CD4-positive, alpha-beta memory T cell (primary cell): ENCODE results near the gene NRSN1. TPM values are rescaled to one million over a fixed set of nuclear protein-coding genes. Genes with fewer than 3 reads are reported as not detected.

Source experiments
- CTCF ChIA-PET: fragments of 350-600 bp; sonication (Branson Sonifier 250); formaldehyde crosslinking; loops from one replicate; lab custom pipeline; 2021; ENCODE audit warnings: inconsistent platforms; ENCODE audit not compliant: partially characterized antibody; lab: Charles Lee
- POLR2A ChIA-PET: fragments of 350-600 bp; sonication (Branson Sonifier 250); formaldehyde crosslinking; loops from one replicate; lab custom pipeline; 2021; ENCODE audit not compliant: partially characterized antibody; lab: Charles Lee
- DNase-seq, 5 donors: peaks; one replicate each; pipeline versions ENCODE4 v3.0.0 to v3.0.0-alpha.2; 2020 to 2022; ENCODE audit warnings: mixed read lengths in 1 of 5
- H3K27ac ChIP-seq: one replicate; pipeline ENCODE4 v1.7.0; 2013; ENCODE audit warnings: low read depth, low read length
- H3K27me3 ChIP-seq: 2 replicates; pipeline ENCODE4 v1.7.0; 2013; ENCODE audit warnings: mild to moderate bottlenecking, low read length, moderate library complexity; ENCODE audit not compliant: insufficient read depth
- H3K36me3 ChIP-seq: 2 replicates; pipeline ENCODE4 v1.7.0; 2013; ENCODE audit warnings: mild to moderate bottlenecking, low read length, moderate library complexity; ENCODE audit not compliant: insufficient read depth
- H3K4me1 ChIP-seq: 2 replicates; pipeline ENCODE4 v1.7.0; 2013; ENCODE audit warnings: mild to moderate bottlenecking, low read length, moderate library complexity; ENCODE audit not compliant: insufficient read depth
- H3K4me3 ChIP-seq, 2 donors: one replicate each; pipeline ENCODE4 v1.7.0; 2013; ENCODE audit warnings: low read length in 2 of 2, mild to moderate bottlenecking in 1 of 2
- H3K9me3 ChIP-seq, 2 donors: one replicate each; pipeline ENCODE4 v1.7.0; 2013; ENCODE audit warnings: low read length in 2 of 2, control low read depth in 1 of 2; ENCODE audit not compliant: control insufficient read depth in 1 of 2
- H3K27ac Mint-ChIP-seq, 7 donors: one replicate each; pipeline ENCODE4 v1.8.0; 2020 to 2021; ENCODE audit warnings: mixed read lengths in 7 of 7, mild to moderate bottlenecking in 6 of 7, inconsistent platforms in 3 of 7, moderate library complexity in 3 of 7
- H3K27me3 Mint-ChIP-seq, 2 donors: one replicate each; pipeline ENCODE4 v1.8.0; 2020 to 2021; ENCODE audit warnings: mixed read lengths in 2 of 2
- H3K36me3 Mint-ChIP-seq, 2 donors: one replicate each; pipeline ENCODE4 v1.8.0; 2020 to 2021; ENCODE audit warnings: mixed read lengths in 2 of 2, inconsistent platforms in 1 of 2, mild to moderate bottlenecking in 1 of 2
- H3K4me1 Mint-ChIP-seq, 4 donors: one replicate each; pipeline ENCODE4 v1.8.0; 2020 to 2021; ENCODE audit warnings: mixed read lengths in 4 of 4, mild to moderate bottlenecking in 1 of 4
- H3K4me3 Mint-ChIP-seq, 8 donors: one replicate each; pipeline ENCODE4 v1.8.0; 2020 to 2021; ENCODE audit warnings: mixed read lengths in 8 of 8, mild to moderate bottlenecking in 7 of 8, moderate library complexity in 6 of 8, inconsistent platforms in 3 of 8
- H3K9me3 Mint-ChIP-seq, 8 donors: one replicate each; pipeline ENCODE4 v1.8.0; 2020 to 2021; ENCODE audit warnings: mixed read lengths in 8 of 8, mild to moderate bottlenecking in 5 of 8, inconsistent platforms in 3 of 8, moderate library complexity in 1 of 8
- intact Hi-C: fragments of 100-400 bp; cut with micrococcal nuclease; formaldehyde crosslinking; loops from one replicate; pipeline ENCODE4 v1.15.1; 2023
- polyA plus RNA-seq, 2 donors: library from polyadenylated mRNA; unstranded; fragments of 300-500 nt; fragmentation: Illumina TruSeq; gene quantifications; one replicate each; pipeline ENCODE4 v1.2.3, GENCODE V29; 2021
- total RNA-seq, 2 experiments: library from RNA; stranded (reverse); gene quantifications; one replicate each; pipeline ENCODE4 v1.2.3, GENCODE V29; 2021

The NRSN1 gene
- total and polyA plus RNA-seq, 4 experiments from 2014 or later: not detected

- Mint-ChIP-seq H3K4me1 (no peaks in the 10 kb centered on the region), H3K9me3 (peaks cover 0 to 5% (median 0%) of the 10 kb centered on the region in 8 donors), H3K36me3 (no peaks in the 10 kb centered on the region), H3K27me3 (peaks cover 5% of the 10 kb centered on the region in 2 donors), H3K4me3 (no peak overlapping the region), H3K27ac (no peak overlapping the region)
- DNase-seq: no peak
- no peaks in the 10 kb centered on the region for H3K4me1 ChIP-seq
- no peak overlapping the region for H3K27ac ChIP-seq
- no peaks in the 10 kb centered on the region for H3K9me3 ChIP-seq
- CTCF ChIA-PET: no interaction called here
- H3K27me3 ChIP-seq: no peaks in the 10 kb centered on the region
- intact Hi-C loops: no loop called here
- no peak overlapping the region for H3K4me3 ChIP-seq
- H3K36me3 ChIP-seq: no peaks in the 10 kb centered on the region
- POLR2A ChIA-PET: no interaction called here
Measured at GRCh38 chr6:24183584-24183983, 57.6 kb downstream of the NRSN1 start.

GRCh38 chr6:24186349-24186748 is 60.3 kb downstream of the NRSN1 start:
- intact Hi-C loops: no loop called here
- H3K9me3 ChIP-seq: no peaks in the 10 kb centered on the region
- CTCF ChIA-PET: no interaction called here
- no peaks in the 10 kb centered on the region for H3K4me1 Mint-ChIP-seq
- H3K4me1 ChIP-seq: no peaks in the 10 kb centered on the region
- H3K4me3 Mint-ChIP-seq: no peak overlapping the region
- no peaks in the 10 kb centered on the region for H3K27me3 ChIP-seq
- H3K27ac ChIP-seq: no peak overlapping the region
- no peak overlapping the region for H3K27ac Mint-ChIP-seq
- DNase-seq: no peak
- H3K36me3 Mint-ChIP-seq: no peaks in the 10 kb centered on the region
- H3K27me3 Mint-ChIP-seq: peaks cover 3 to 4% of the 10 kb centered on the region in 2 donors
- POLR2A ChIA-PET: no interaction called here
- H3K4me3 ChIP-seq: no peak overlapping the region
- H3K36me3 ChIP-seq: no peaks in the 10 kb centered on the region
- peaks cover 0 to 5% (median 0%) of the 10 kb centered on the region in 8 donors for H3K9me3 Mint-ChIP-seq

- Histone ChIP-seq H3K9me3 (no peaks in the 10 kb centered on the region), H3K27ac (no peak overlapping the region), H3K4me3 (no peak overlapping the region), H3K4me1 (no peaks in the 10 kb centered on the region), H3K36me3 (no peaks in the 10 kb centered on the region), H3K27me3 (no peaks in the 10 kb centered on the region)
- intact Hi-C loops: no loop called here
- POLR2A ChIA-PET: no interaction called here
- H3K27me3 Mint-ChIP-seq: peaks cover 6 to 8% of the 10 kb centered on the region in 2 donors
- H3K4me1 Mint-ChIP-seq: no peaks in the 10 kb centered on the region
- H3K4me3 Mint-ChIP-seq: no peak overlapping the region
- CTCF ChIA-PET: no interaction called here
- no peaks in the 10 kb centered on the region for H3K36me3 Mint-ChIP-seq
- DNase-seq: no peak
- H3K9me3 Mint-ChIP-seq: no peaks in the 10 kb centered on the region
- H3K27ac Mint-ChIP-seq: no peak overlapping the region
Measured at GRCh38 chr6:24187965-24188577, 62.1 kb downstream of the NRSN1 start.

GRCh38 chr6:24188578-24189080 is 62.6 kb downstream of the NRSN1 start:
- CTCF ChIA-PET: no interaction called here
- H3K4me1 ChIP-seq: no peaks in the 10 kb centered on the region

GRCh38 chr6:24191346-24191745 is 65.3 kb downstream of the NRSN1 start:
- Histone ChIP-seq H3K27me3 (no peaks in the 10 kb centered on the region), H3K36me3 (no peaks in the 10 kb centered on the region), H3K4me1 (no peaks in the 10 kb centered on the region), H3K4me3 (no peak overlapping the region), H3K9me3 (no peaks in the 10 kb centered on the region), H3K27ac (no peak overlapping the region)
- peaks cover 6 to 9% of the 10 kb centered on the region in 2 donors for H3K27me3 Mint-ChIP-seq
- intact Hi-C loops: no loop called here
- no peak for DNase-seq
- no peak overlapping the region for H3K4me3 Mint-ChIP-seq
- no peaks in the 10 kb centered on the region for H3K9me3 Mint-ChIP-seq
- H3K4me1 Mint-ChIP-seq: no peaks in the 10 kb centered on the region
- H3K36me3 Mint-ChIP-seq: no peaks in the 10 kb centered on the region
- CTCF ChIA-PET: no interaction called here
- POLR2A ChIA-PET: no interaction called here
- no peak overlapping the region for H3K27ac Mint-ChIP-seq

More at GRCh38 chr6:24188578-24189080, 62.6 kb downstream of the NRSN1 start:
- H3K36me3 Mint-ChIP-seq: no peaks in the 10 kb centered on the region
- Histone ChIP-seq H3K36me3 (no peaks in the 10 kb centered on the region), H3K9me3 (no peaks in the 10 kb centered on the region), H3K27me3 (no peaks in the 10 kb centered on the region), H3K27ac (no peak overlapping the region), H3K4me3 (no peak overlapping the region)
- H3K4me1 Mint-ChIP-seq: no peaks in the 10 kb centered on the region
- POLR2A ChIA-PET: no interaction called here
- intact Hi-C loops: no loop called here
- DNase-seq: no peak
- H3K4me3 Mint-ChIP-seq: no peak overlapping the region
- H3K9me3 Mint-ChIP-seq: no peaks in the 10 kb centered on the region
- H3K27ac Mint-ChIP-seq: no peak overlapping the region
- H3K27me3 Mint-ChIP-seq: peaks cover 7 to 8% of the 10 kb centered on the region in 2 donors

GRCh38 chr6:24193364-24193763 is 67.3 kb downstream of the NRSN1 start:
- Mint-ChIP-seq H3K27me3 (peaks cover 9 to 11% of the 10 kb centered on the region in 2 donors), H3K4me1 (no peaks in the 10 kb centered on the region), H3K9me3 (no peaks in the 10 kb centered on the region), H3K36me3 (no peaks in the 10 kb centered on the region), H3K4me3 (no peak overlapping the region), H3K27ac (no peak overlapping the region)
- Histone ChIP-seq H3K27me3 (no peaks in the 10 kb centered on the region), H3K4me3 (no peak overlapping the region), H3K4me1 (no peaks in the 10 kb centered on the region), H3K36me3 (no peaks in the 10 kb centered on the region), H3K27ac (no peak overlapping the region), H3K9me3 (no peaks in the 10 kb centered on the region)
- CTCF ChIA-PET: no interaction called here
- DNase-seq: no peak
- POLR2A ChIA-PET: no interaction called here
- intact Hi-C loops: no loop called here

GRCh38 chr6:24194978-24195700 is 69.1 kb downstream of the NRSN1 start:
- no peak for DNase-seq
- ChIA-PET POLR2A (no interaction called here), CTCF (no interaction called here)
- Mint-ChIP-seq H3K27ac (no peak overlapping the region), H3K4me3 (no peak overlapping the region), H3K27me3 (peaks cover 9% of the 10 kb centered on the region in 2 donors), H3K4me1 (no peaks in the 10 kb centered on the region), H3K9me3 (no peaks in the 10 kb centered on the region), H3K36me3 (no peaks in the 10 kb centered on the region)
- intact Hi-C loops: no loop called here
- Histone ChIP-seq H3K27me3 (no peaks in the 10 kb centered on the region), H3K36me3 (no peaks in the 10 kb centered on the region), H3K4me3 (no peak overlapping the region), H3K9me3 (no peaks in the 10 kb centered on the region), H3K4me1 (no peaks in the 10 kb centered on the region), H3K27ac (no peak overlapping the region)
